Measurements from ENCODE around the gene LPAR3. TPM values are rescaled to one million over a fixed set of nuclear protein-coding genes. Genes with fewer than 3 reads are reported as not detected.
A peak's percentile ranks its signal among the peaks of the same experiment; 100 is the strongest.

LPAR3 gene, protein sequence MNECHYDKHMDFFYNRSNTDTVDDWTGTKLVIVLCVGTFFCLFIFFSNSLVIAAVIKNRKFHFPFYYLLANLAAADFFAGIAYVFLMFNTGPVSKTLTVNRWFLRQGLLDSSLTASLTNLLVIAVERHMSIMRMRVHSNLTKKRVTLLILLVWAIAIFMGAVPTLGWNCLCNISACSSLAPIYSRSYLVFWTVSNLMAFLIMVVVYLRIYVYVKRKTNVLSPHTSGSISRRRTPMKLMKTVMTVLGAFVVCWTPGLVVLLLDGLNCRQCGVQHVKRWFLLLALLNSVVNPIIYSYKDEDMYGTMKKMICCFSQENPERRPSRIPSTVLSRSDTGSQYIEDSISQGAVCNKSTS
- total RNA-seq, result 0.34 and 0.47 TPM in 2 replicates

- Mint-ChIP-seq H3K36me3 (ENCODE audit: low read depth) (peaks cover 5% of the 10 kb centered on the region), H3K27me3 (ENCODE audit: insufficient read depth) (peaks cover 48% of the 10 kb centered on the region), H3K27ac (no peak within 1 kb of the TSS), H3K9me3 (no peaks in the 10 kb centered on the region), H3K4me3 (peak within 1 kb of the TSS; percentile 81), H3K4me1 (ENCODE audit: low read depth) (peaks cover 30% of the 10 kb centered on the region)
- DNase-seq (ENCODE audit: low spot score), result no peak
- intact Hi-C loops (cut with micrococcal nuclease), result loop anchor here (2.0 to 5.0 kb wide), 2 partner anchors 30 to 41 kb away; no protein-coding TSS in a partner anchor
These were observed at the start of gene LPAR3 for GRCh38 chr1:84892705-84893618. Gene LPAR3, minus strand, starts transcription at chr1:84893206. Its CDS starts 27,086 bp downstream, at chr1:84866120.

DNA sequence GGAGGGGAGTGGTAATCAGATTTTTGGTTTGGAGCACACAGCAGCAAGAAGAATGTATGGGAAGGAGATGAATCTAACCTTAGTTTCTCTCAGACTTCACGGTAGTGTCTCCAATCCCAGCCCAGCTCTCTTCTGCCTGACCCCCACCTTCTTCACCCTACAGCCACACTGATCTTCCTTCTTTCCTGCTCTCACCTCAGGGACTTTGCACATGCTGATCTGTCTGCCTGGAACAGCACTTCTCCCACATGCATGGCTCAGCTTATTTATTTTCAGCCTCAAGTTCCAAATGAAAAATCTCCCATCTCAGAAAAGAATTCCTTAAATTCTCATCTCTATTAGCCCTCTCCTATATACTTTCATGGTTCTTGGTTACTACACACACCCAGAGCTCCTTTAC, 48.8 kb upstream of the LPAR3 start:
- intact Hi-C loops (cut with micrococcal nuclease), result no loop called here
- peaks cover 25% of the 10 kb centered on the region for H3K4me1 Mint-ChIP-seq (ENCODE audit: low read depth)
- peaks cover 20% of the 10 kb centered on the region for H3K36me3 Mint-ChIP-seq (ENCODE audit: low read depth)
- no peak overlapping the region for H3K27ac Mint-ChIP-seq
- no peak for DNase-seq (ENCODE audit: low spot score)
- H3K4me3 Mint-ChIP-seq, result no peak overlapping the region
- no peaks in the 10 kb centered on the region for H3K27me3 Mint-ChIP-seq (ENCODE audit: insufficient read depth)
- no peaks in the 10 kb centered on the region for H3K9me3 Mint-ChIP-seq

- Mint-ChIP-seq H3K4me3 (no peak overlapping the region), H3K36me3 (ENCODE audit: low read depth) (peaks cover 19% of the 10 kb centered on the region), H3K4me1 (ENCODE audit: low read depth) (peaks cover 18% of the 10 kb centered on the region), H3K27me3 (ENCODE audit: insufficient read depth) (no peaks in the 10 kb centered on the region), H3K9me3 (no peaks in the 10 kb centered on the region), H3K27ac (no peak overlapping the region)
- intact Hi-C loops (cut with micrococcal nuclease), result no loop called here
- DNase-seq (ENCODE audit: low spot score), result no peak
These were observed 47.5 kb upstream of the LPAR3 start for GRCh38 chr1:84940481-84940880.

DNA sequence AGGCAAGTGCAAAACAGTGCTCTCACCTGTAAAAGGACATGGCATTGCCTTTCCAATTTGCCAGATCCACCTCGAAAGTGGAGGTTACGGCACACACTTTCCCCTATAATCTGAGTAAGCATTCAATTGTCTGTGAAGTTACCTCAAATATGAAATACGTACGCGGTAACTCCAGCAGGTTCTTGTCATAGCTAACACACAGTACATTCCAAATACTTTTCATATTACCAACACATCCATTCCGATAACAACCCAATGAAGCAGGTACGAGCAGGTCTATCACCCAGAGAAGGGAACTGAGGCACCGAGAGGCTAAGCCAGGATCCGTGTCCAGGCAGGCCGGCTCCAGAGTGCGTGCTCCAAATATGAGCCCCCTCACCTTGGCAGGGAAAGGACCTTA, 46.8 kb upstream of the LPAR3 start:
- Mint-ChIP-seq H3K4me3 (no peak overlapping the region), H3K36me3 (ENCODE audit: low read depth) (peaks cover 14% of the 10 kb centered on the region), H3K27ac (no peak overlapping the region), H3K4me1 (ENCODE audit: low read depth) (peaks cover 11% of the 10 kb centered on the region), H3K27me3 (ENCODE audit: insufficient read depth) (no peaks in the 10 kb centered on the region), H3K9me3 (no peaks in the 10 kb centered on the region)
- intact Hi-C loops (cut with micrococcal nuclease), result loop anchor here (5.0 to 10.0 kb wide), 3 partner anchors 432 to 1035 kb away; partner anchors contain the start of genes GNG5, PRKACB and SPATA1
- no peak for DNase-seq (ENCODE audit: low spot score)

- no peaks in the 10 kb centered on the region for H3K9me3 Mint-ChIP-seq
- no peak overlapping the region for H3K27ac Mint-ChIP-seq
- peaks cover 14% of the 10 kb centered on the region for H3K36me3 Mint-ChIP-seq (ENCODE audit: low read depth)
- H3K4me3 Mint-ChIP-seq, result no peak overlapping the region
- intact Hi-C loops (cut with micrococcal nuclease), result loop anchor here (5.0 to 10.0 kb wide), 3 partner anchors 432 to 1034 kb away; partner anchors contain the start of genes GNG5, PRKACB and SPATA1
- no peaks in the 10 kb centered on the region for H3K27me3 Mint-ChIP-seq (ENCODE audit: insufficient read depth)
- peaks cover 7% of the 10 kb centered on the region for H3K4me1 Mint-ChIP-seq (ENCODE audit: low read depth)
- DNase-seq (ENCODE audit: low spot score), result no peak
These were observed 46.1 kb upstream of the LPAR3 start for GRCh38 chr1:84939151-84939550.

DNA sequence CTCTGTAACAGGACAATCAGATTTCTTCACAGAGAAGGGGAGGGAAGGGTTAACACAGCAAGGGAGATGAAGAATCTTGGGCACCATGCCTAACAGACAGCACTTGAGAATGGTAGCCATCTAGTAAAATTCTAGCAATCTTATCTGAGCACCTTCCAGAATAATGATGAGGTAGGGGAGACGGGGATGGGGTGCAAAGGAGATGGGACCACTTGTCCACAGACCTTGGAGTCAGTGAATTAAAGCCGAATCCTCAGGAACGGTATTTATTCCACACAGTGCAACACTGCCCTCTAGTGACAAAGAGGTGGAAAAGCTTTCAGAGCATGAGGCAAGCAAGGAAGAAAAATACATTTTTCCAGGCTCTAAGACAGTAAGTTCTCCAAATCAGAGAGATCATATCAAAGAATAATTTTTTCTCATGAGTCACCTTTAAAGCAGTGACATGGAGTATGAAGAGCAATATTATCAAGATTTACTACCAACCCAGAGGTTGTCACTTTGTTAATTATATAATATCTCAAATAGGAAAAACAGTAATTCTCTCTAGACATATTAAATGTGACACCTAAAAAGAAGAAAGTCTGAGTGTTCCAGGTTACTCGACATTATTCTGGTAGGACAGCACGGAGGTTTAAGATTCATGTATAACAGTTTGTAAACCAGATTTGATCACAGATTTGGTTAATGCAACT, 43.3 kb upstream of the LPAR3 start:
- intact Hi-C loops (cut with micrococcal nuclease), result loop anchor here (2.0 to 10.0 kb wide), 8 partner anchors 153 to 1031 kb away; partner anchors contain the start of genes GNG5, PRKACB and SPATA1
- DNase-seq (ENCODE audit: low spot score), result peak; percentile 26
- peaks cover 7% of the 10 kb centered on the region for H3K4me1 Mint-ChIP-seq (ENCODE audit: low read depth)
- no peaks in the 10 kb centered on the region for H3K27me3 Mint-ChIP-seq (ENCODE audit: insufficient read depth)
- H3K36me3 Mint-ChIP-seq (ENCODE audit: low read depth), result peaks cover 22% of the 10 kb centered on the region
- H3K4me3 Mint-ChIP-seq, result no peak overlapping the region
- no peaks in the 10 kb centered on the region for H3K9me3 Mint-ChIP-seq
- H3K27ac Mint-ChIP-seq, result no peak overlapping the region

DNA sequence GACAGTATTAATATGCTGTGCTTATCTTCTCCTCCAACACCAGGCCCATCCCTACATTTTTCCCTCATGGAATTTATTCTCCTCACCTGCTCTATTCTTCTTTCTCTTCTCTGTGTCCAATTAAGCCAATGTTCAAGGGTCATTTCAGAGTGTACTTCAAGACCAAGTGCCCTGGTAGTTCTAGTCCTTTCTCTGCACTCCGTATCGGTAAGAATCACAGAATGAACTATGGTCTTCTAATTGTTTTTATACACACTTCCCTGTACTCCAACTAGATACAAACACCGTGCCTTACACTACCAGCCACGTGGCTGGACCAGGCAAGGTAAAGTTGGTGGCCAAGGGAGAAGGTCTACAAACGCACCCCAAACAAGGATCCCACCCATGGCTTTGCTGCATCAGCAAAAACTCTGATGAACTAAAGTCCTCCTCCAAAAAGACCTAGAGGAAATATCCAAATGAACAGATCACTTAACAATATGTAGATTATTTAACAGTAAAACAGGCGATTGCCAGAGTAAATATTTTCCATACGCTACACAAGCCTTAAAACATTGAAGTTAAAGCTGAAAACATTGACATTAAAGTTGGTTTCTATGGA, 40.1 kb upstream of the LPAR3 start:
- intact Hi-C loops (cut with micrococcal nuclease), result loop anchor here (10.0 kb wide), 1 partner anchor 1028 kb away; no protein-coding TSS in a partner anchor

GRCh38 chr1:84930831-84931230, 37.8 kb upstream of the LPAR3 start:
- H3K4me1 Mint-ChIP-seq (ENCODE audit: low read depth), result peaks cover 22% of the 10 kb centered on the region
- no peak for DNase-seq (ENCODE audit: low spot score)
- no peak overlapping the region for H3K27ac Mint-ChIP-seq
- no peaks in the 10 kb centered on the region for H3K27me3 Mint-ChIP-seq (ENCODE audit: insufficient read depth)
- H3K9me3 Mint-ChIP-seq, result no peaks in the 10 kb centered on the region
- H3K36me3 Mint-ChIP-seq (ENCODE audit: low read depth), result peaks cover 40% of the 10 kb centered on the region
- intact Hi-C loops (cut with micrococcal nuclease), result loop anchor here (10.0 kb wide), 1 partner anchor 1026 kb away; no protein-coding TSS in a partner anchor
- H3K4me3 Mint-ChIP-seq, result no peak overlapping the region

More for the DNA sequence above, 40.1 kb upstream of the LPAR3 start:
- Mint-ChIP-seq H3K27ac (no peak overlapping the region), H3K4me1 (ENCODE audit: low read depth) (peaks cover 29% of the 10 kb centered on the region), H3K4me3 (no peak overlapping the region), H3K36me3 (ENCODE audit: low read depth) (peaks cover 38% of the 10 kb centered on the region), H3K27me3 (ENCODE audit: insufficient read depth) (no peaks in the 10 kb centered on the region), H3K9me3 (no peaks in the 10 kb centered on the region)
- DNase-seq (ENCODE audit: low spot score), result no peak

DNA sequence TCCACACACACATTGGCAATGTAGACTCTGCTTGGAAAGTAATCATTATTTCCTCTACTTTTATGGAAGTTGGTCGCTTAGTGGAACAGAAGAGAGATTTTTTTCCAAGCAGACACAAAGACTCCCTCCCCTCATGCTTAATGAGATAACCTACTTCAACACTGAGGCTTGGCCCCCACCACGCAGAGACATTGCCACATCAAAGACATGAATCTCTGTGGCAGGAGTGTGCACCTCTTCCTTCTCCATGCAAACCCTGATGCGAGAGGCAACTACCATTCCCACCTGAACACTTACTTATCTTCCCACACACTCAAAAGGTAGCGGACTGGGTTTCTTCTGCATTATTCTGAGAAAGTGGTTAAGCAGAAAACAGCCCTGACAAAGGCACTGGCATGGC, 37.3 kb upstream of the LPAR3 start:
- Mint-ChIP-seq H3K4me3 (no peak overlapping the region), H3K36me3 (ENCODE audit: low read depth) (peaks cover 40% of the 10 kb centered on the region), H3K4me1 (ENCODE audit: low read depth) (peaks cover 22% of the 10 kb centered on the region), H3K27ac (no peak overlapping the region), H3K27me3 (ENCODE audit: insufficient read depth) (no peaks in the 10 kb centered on the region), H3K9me3 (no peaks in the 10 kb centered on the region)
- no peak for DNase-seq (ENCODE audit: low spot score)
- intact Hi-C loops (cut with micrococcal nuclease), result loop anchor here (10.0 kb wide), 1 partner anchor 1026 kb away; no protein-coding TSS in a partner anchor

GRCh38 chr1:84929581-84929980, 36.6 kb upstream of the LPAR3 start:
- DNase-seq (ENCODE audit: low spot score), result no peak
- H3K4me1 Mint-ChIP-seq (ENCODE audit: low read depth), result peaks cover 22% of the 10 kb centered on the region
- no peaks in the 10 kb centered on the region for H3K9me3 Mint-ChIP-seq
- no peak overlapping the region for H3K27ac Mint-ChIP-seq
- H3K27me3 Mint-ChIP-seq (ENCODE audit: insufficient read depth), result no peaks in the 10 kb centered on the region
- H3K4me3 Mint-ChIP-seq, result no peak overlapping the region
- peaks cover 40% of the 10 kb centered on the region for H3K36me3 Mint-ChIP-seq (ENCODE audit: low read depth)
- intact Hi-C loops (cut with micrococcal nuclease), result no loop called here

DNA sequence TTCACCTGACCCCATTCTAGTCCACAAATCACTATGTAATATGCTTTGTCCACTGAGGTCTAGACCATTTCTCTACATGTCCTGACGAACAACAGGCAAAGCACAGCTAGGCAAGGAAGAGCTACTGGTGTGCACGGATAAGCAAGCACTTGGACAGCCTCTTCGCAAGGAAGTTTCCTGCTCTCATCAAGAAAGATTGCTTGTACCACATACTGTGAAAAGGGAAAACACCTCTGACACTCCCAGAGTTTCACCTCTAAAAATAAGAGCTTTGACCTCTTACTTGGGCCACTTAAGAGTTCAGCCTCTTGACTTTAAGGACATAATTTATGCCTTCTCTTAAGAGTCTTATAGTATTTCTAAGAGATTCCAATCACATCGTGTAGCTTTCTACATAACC, 36.0 kb upstream of the LPAR3 start:
- H3K27me3 Mint-ChIP-seq (ENCODE audit: insufficient read depth), result no peaks in the 10 kb centered on the region
- H3K4me1 Mint-ChIP-seq (ENCODE audit: low read depth), result peaks cover 22% of the 10 kb centered on the region
- peaks cover 40% of the 10 kb centered on the region for H3K36me3 Mint-ChIP-seq (ENCODE audit: low read depth)
- H3K4me3 Mint-ChIP-seq, result no peak overlapping the region
- H3K9me3 Mint-ChIP-seq, result no peaks in the 10 kb centered on the region
- intact Hi-C loops (cut with micrococcal nuclease), result no loop called here
- no peak for DNase-seq (ENCODE audit: low spot score)
- no peak overlapping the region for H3K27ac Mint-ChIP-seq

GRCh38 chr1:84923317-84923716, 30.3 kb upstream of the LPAR3 start:
- Mint-ChIP-seq H3K36me3 (ENCODE audit: low read depth) (peaks cover 8% of the 10 kb centered on the region), H3K4me3 (no peak overlapping the region), H3K4me1 (ENCODE audit: low read depth) (peaks cover 6% of the 10 kb centered on the region), H3K27me3 (ENCODE audit: insufficient read depth) (peaks cover under 1% of the 10 kb centered on the region), H3K27ac (no peak overlapping the region), H3K9me3 (no peaks in the 10 kb centered on the region)
- intact Hi-C loops (cut with micrococcal nuclease), result no loop called here
- no peak for DNase-seq (ENCODE audit: low spot score)

All from activated T-helper 1 cell treated with anti-CD3 and anti-CD28 coated beads, Interleukin-12 subunit alpha, Interleukin-12 subunit beta, Interleukin-2, Interleukin-4 antibody, amounts not matched to agents 30 ng/mL and 10 ng/mL and 1 ng/mL, durations not matched to agents 14 hours and 24 hours and 36 hours (primary cell).